ENCODE results near the gene CDKN1B.
"Not testable (repeated sequence)": the region's sequence is repeated elsewhere in the genome, so short reads cannot be mapped to it uniquely, and the experiment has no call there.

CDKN1B gene

DNA sequence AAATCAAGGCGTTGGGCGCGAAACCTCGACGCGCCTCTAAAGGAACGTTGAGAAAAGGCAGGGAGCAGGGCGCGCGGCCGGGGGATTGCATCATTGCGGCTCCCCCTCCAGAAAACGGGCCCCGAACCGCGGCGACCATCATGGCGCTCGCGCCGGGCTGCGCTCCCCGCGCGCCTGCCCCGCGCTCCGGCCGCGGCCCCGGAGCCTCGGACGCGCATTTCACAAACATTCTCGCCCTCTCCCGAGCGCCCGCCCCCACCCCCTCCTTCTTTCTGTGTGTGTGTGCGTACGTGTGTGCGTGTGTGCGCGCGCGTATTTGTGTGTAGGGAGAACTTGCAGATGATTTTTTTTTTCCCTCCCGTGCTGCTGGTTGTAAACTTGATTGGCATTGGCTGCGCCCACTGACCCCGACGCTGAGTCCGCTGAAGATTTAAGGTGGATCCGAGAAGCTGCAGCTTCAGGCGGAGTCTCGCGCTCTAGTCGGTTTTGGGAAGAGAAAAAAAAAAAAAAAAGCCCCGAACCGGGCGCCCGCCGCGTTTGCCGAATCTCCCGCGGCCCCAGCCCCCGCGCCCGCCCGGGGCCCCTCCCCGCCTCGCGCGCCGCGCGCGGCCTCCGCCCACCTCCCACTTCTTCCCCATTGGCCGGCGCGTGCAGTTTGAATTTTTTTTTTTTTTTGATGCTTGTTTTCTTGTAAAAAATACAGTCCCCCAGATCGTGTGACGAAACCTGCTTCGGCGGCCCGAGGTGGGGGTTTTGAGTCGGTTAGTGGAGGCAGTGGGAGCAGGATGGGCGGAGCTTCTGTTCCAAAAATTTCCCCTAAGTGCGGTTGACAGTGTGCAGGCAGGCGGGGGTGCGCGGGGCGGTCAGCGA, 8.2 kb downstream of the CDKN1B start:
- H3K36me3 Mint-ChIP-seq (ENCODE audit: low read depth), result peaks cover 34% of the 10 kb centered on the region
- H3K27ac Mint-ChIP-seq, result peak overlapping the region; percentile 87
- ATAC-seq (peak; percentile 69), DNase-seq (peak; percentile 92)
- H3K27me3 Mint-ChIP-seq, result peaks cover 6% of the 10 kb centered on the region
- peak overlapping the region; percentile 87 for H3K4me3 Mint-ChIP-seq
- H3K9me3 Mint-ChIP-seq, result no peaks in the 10 kb centered on the region
- peaks cover 63% of the 10 kb centered on the region for H3K4me1 Mint-ChIP-seq

DNA sequence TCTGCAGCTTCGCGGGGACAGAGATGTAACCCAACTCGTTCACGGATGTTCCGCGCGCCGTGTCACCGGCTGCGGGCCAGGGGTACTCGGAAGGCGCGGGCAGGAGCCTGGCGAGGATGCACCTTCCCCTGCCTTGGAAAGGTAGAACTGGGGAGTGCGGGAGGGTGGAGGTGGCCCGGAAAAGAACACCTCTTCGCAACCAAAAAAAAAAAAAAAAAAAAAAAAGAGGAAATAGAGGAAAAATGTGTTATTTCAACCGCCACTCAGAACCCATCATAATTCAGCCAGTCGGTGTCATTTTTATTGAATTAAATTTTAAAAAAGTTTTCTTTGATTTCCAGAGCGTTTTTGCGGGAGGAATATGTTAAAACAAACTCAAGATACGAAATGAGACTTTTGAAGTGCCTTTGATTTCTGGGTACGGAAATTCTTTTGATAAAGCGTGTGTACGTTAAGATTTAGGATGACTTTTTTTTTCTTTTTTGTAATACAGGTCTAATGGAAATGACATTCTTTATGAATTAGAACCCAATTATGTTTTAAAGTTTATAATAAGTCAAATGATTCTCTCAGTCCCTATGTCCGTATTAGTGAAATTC, 8.9 kb downstream of the CDKN1B start:
- DNase-seq (no peak), ATAC-seq (no peak)
- Mint-ChIP-seq H3K9me3 (no peaks in the 10 kb centered on the region), H3K36me3 (ENCODE audit: low read depth) (peaks cover 27% of the 10 kb centered on the region), H3K4me1 (peaks cover 56% of the 10 kb centered on the region), H3K27ac (peak overlapping the region; percentile 87), H3K4me3 (peak overlapping the region; percentile 87), H3K27me3 (peaks cover 6% of the 10 kb centered on the region)

DNA sequence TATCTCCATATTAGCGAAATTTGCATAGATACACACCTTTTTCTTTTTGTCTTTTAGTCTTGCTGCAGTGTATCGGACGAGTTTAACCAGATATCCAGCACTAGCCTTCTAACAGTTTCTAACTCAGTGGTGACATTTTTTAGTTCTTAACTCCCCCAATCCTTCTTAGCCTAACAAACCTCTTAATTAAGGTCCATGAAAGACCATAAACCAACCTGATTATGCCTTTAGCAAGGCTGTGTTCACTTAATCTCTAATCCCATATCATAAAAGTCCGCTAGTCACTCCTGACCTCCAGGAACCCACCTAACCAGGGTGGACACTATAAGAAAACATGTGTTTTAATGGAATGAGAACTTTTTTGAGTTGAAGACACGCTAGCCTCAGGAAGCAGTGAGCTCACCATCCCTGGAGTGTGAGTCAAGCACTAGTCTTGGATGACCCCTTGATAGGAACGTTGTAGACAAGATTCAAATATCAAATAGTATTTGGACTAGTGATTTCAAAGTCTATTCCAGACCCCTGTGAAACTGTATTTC, 9.5 kb downstream of the CDKN1B start:
- no peak for ATAC-seq
- peak overlapping the region; percentile 87 for H3K4me3 Mint-ChIP-seq
- DNase-seq, result no peak
- peaks cover 26% of the 10 kb centered on the region for H3K36me3 Mint-ChIP-seq (ENCODE audit: low read depth)
- H3K9me3 Mint-ChIP-seq, result no peaks in the 10 kb centered on the region
- H3K27me3 Mint-ChIP-seq, result peaks cover 6% of the 10 kb centered on the region
- H3K27ac Mint-ChIP-seq, result peak overlapping the region; percentile 87
- H3K4me1 Mint-ChIP-seq, result peaks cover 50% of the 10 kb centered on the region

DNA sequence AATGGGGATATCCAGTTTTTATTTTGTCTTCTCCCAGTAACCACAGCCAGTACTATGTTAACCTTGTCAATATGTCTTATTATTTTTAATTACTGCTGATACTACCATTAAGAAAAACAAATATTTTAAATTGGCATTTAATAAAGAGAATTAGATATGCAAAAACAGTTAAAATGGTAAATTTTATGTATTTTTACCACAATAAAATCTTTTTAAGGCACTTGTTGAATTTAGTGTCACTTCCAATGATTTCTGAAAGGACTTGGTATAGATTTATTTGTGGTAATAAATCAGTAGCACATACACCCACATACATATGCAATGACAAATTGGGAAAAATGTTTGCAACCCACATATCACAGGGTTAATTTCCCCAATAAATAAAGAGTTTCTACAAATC, 14.0 kb downstream of the CDKN1B start:
- Mint-ChIP-seq H3K4me1 (peaks cover 43% of the 10 kb centered on the region), H3K27me3 (no peaks in the 10 kb centered on the region), H3K27ac (no peak overlapping the region), H3K9me3 (no peaks in the 10 kb centered on the region), H3K36me3 (ENCODE audit: low read depth) (peaks cover 10% of the 10 kb centered on the region), H3K4me3 (no peak overlapping the region)
- DNase-seq (no peak), ATAC-seq (no peak)

DNA sequence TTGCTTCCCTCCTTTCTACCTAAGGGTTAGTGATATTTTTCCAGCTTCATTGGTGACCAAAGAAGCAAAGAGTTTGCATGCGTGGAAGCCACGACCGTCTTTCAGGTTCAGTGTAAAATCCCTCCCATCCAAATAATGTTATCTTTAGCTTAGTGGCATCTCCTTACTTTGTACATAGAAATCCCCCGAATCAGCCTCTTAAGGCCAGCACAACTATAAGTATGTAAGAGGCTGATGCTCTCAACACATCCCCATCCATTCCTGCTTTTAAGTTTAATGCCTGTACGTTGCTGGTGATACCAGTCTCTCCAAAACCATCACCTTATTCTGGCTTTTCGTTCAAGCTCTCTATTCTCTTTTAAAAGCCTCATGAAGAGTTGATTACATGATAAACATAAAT, 14.6 kb downstream of the CDKN1B start:
- ATAC-seq (no peak), DNase-seq (no peak)
- H3K36me3 Mint-ChIP-seq (ENCODE audit: low read depth), result peaks cover 10% of the 10 kb centered on the region
- no peaks in the 10 kb centered on the region for H3K27me3 Mint-ChIP-seq
- peaks cover 43% of the 10 kb centered on the region for H3K4me1 Mint-ChIP-seq
- H3K9me3 Mint-ChIP-seq, result no peaks in the 10 kb centered on the region
- no peak overlapping the region for H3K4me3 Mint-ChIP-seq
- peak overlapping the region; percentile 1 for H3K27ac Mint-ChIP-seq

DNA sequence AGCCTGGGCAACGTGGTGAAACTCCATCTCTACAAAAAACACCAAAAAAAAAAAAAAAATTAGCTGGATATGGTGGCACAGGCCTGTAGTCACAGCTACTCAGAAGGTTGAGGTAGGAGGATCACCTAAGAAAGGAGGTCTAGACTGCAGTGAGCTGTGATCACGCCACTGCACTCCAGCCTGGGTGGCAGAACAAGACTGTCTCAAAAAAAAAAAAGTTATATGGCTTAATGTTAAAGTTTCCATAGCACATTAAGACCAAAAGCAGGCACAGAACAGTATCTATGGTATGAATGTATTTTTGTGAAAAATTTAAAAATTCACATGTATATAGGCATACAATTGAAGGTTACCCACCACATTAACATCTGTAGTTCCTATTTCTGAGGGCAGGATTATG, 15.9 kb downstream of the CDKN1B start:
- peaks cover 7% of the 10 kb centered on the region for H3K36me3 Mint-ChIP-seq (ENCODE audit: low read depth)
- ATAC-seq (no peak), DNase-seq (no peak)
- H3K4me1 Mint-ChIP-seq, result peaks cover 44% of the 10 kb centered on the region
- H3K9me3 Mint-ChIP-seq, result no peaks in the 10 kb centered on the region
- H3K4me3 Mint-ChIP-seq, result no peak overlapping the region
- no peak overlapping the region for H3K27ac Mint-ChIP-seq
- no peaks in the 10 kb centered on the region for H3K27me3 Mint-ChIP-seq

DNA sequence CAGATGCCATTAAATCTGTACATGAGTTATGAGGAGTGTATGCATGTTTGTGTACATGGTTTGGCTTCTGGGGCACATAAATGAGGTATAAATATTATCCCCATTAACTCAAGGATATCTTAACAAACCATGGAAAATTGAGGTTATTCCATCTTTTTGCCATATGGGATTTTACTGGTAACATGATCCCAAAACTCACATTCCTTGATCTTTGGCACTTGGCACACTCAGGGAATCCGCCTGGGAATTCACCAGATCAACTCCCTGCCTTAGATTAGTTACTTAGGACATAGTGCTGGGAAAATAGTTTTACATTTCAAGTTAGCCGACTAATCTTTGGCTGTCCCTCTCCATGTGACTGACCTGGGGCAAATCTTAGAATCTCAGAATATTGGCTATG, 16.9 kb downstream of the CDKN1B start:
- Mint-ChIP-seq H3K4me1 (peaks cover 34% of the 10 kb centered on the region), H3K4me3 (no peak overlapping the region)

DNA sequence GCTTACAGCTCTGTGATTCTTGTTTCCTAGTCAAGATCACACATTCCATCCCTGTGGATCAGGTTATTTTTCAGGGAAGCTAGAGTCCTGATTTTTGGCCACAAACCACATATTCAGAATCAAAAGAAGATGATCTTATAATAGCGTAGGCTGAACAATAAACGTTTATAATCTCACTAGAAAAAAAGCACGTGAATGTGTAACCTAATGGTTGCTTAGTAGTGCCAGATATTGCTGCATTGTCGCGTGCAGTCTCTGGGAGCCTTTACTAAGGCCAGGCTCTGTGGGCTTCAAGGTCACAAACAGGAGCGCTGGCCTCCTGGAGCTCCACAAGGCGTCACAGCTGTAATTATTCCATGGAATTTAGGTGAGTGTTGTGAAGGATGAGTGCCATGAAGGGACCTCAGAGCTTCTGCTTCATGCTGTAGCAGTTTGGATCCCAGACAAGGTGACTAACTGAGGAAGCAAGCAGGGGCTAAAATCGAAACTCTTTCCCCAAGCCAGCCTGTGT, 17.4 kb downstream of the CDKN1B start:
- H3K36me3 Mint-ChIP-seq (ENCODE audit: low read depth), result no peaks in the 10 kb centered on the region
- no peak overlapping the region for H3K27ac Mint-ChIP-seq
- H3K4me1 Mint-ChIP-seq, result peaks cover 32% of the 10 kb centered on the region
- no peaks in the 10 kb centered on the region for H3K9me3 Mint-ChIP-seq
- H3K4me3 Mint-ChIP-seq, result no peak overlapping the region
- ATAC-seq (no peak), DNase-seq (no peak)
- no peaks in the 10 kb centered on the region for H3K27me3 Mint-ChIP-seq

More for the DNA sequence above, 16.9 kb downstream of the CDKN1B start:
- Mint-ChIP-seq H3K27ac (no peak overlapping the region), H3K36me3 (ENCODE audit: low read depth) (peaks cover 1% of the 10 kb centered on the region), H3K27me3 (no peaks in the 10 kb centered on the region), H3K9me3 (no peaks in the 10 kb centered on the region)
- ATAC-seq (no peak), DNase-seq (no peak)

DNA sequence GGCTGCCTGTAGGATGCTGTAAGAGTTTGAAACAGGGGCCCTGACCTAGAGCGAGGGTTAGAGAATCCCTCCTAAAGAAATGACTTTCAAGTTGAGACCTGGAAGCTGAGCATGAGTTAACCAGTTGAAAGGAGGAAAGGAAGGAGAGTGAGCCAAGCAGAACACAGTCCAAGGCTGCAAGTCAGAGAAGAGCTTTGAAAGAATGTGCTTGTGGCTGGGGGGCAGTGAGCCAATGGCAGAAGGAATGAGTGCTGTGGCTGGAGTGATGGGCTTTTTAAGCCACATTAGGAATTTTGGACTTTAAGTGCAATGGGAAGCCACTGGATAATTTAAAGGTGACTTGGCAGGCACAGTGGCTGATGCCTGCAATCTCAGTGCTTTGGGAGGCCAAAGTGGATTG, 18.1 kb downstream of the CDKN1B start:
- Mint-ChIP-seq H3K9me3 (no peaks in the 10 kb centered on the region), H3K4me3 (no peak overlapping the region), H3K27ac (peak overlapping the region; percentile 29), H3K27me3 (no peaks in the 10 kb centered on the region), H3K4me1 (peaks cover 29% of the 10 kb centered on the region), H3K36me3 (ENCODE audit: low read depth) (no peaks in the 10 kb centered on the region)
- ATAC-seq (no peak), DNase-seq (no peak)

DNA sequence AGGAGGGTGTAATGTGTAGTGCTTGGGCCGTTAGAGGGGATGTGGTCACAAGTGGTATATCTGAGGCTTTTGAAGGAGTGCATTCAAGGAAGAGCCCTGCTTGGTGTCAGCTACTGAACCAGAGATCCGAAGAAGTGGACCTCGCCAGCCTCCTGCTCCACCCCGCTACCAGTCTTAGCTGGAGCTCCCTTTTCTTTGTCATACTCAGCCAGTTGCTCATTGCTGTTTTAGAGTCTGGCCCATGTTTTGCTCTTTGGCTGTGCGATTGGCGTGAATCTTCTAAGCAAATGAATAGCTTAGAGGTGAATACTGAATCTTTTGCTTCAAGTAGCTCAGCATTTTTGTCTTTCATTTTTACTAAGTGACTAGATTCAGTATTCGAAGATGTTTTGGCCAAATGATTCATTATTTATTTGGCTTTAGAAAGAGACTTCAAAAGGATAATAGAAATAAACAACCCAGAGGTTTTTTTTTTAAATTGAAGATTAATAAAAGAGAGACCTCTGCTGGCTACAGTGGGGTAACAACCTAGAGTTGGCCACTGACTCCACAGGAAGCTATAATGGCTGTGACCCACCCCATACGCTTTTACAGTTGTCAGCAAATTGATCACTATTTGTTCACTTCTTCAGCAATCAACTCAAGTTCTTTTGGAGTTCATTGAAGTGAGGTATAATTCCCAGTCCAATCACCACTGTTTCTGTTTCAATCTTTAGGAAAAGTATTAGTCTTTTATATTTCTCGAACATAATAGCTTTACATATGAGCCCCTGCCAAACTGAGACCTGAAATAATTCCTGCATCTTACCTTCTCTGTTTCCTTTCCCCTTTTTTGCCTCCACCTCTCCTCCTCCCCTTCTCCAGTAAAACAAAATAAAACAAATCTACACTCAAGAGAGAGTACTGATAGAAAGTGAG, 19.9 kb downstream of the CDKN1B start:
- H3K36me3 Mint-ChIP-seq (ENCODE audit: low read depth), result no peaks in the 10 kb centered on the region
- H3K4me3 Mint-ChIP-seq, result peak overlapping the region; percentile 65
- ATAC-seq, result peak; percentile 86
- peak overlapping the region; percentile 87 for H3K27ac Mint-ChIP-seq
- DNase-seq, result no peak
- H3K4me1 Mint-ChIP-seq, result peaks cover 29% of the 10 kb centered on the region
- H3K9me3 Mint-ChIP-seq, result no peaks in the 10 kb centered on the region
- H3K27me3 Mint-ChIP-seq, result no peaks in the 10 kb centered on the region

DNA sequence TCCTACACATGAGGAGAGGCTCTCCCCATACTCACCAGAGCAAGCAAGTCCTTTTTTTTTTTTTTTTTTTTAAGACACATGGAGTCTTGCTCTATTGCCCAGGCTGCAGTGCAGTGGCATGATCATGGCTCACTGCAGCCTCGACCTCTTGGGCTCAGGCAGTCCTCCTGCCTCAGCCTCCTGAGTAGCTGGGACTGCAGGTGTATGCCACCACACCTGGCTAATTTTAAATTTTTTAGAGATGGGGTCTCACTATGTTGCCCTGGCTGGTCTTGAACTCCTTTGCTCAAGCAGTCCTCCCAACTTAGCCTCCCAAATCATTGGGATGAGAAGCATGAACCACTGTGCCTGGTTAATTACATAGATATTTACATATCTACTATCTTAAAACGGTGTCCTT, 21.0 kb downstream of the CDKN1B start:
- not testable (repeated sequence) for DNase-seq; H3K27me3 Mint-ChIP-seq; H3K27ac Mint-ChIP-seq; H3K36me3 Mint-ChIP-seq (ENCODE audit: low read depth); H3K4me3 Mint-ChIP-seq; ATAC-seq; H3K9me3 Mint-ChIP-seq
- H3K4me1 Mint-ChIP-seq, result peaks cover 29% of the 10 kb centered on the region

DNA sequence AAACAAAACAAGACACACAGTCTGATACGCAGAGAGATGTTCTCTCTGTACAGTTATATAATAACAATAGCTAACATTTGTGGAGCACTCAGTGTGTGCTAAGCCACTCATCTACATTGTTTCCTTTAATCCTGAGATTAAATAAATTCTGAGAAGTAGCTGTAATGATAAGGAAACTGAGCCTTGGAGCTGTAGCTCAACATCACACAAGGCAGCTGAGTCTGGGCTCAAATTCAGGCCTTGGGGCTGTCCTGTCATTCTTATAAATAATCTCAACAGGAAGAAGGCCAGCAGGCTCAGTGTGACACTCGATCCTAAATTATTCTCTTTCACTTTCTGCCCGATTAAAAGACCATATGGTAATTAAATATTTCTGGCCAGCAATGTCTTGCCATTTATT, 24.5 kb downstream of the CDKN1B start:
- H3K4me1 Mint-ChIP-seq, result peaks cover 11% of the 10 kb centered on the region
- H3K27ac Mint-ChIP-seq, result no peak overlapping the region
- DNase-seq (no peak), ATAC-seq (no peak)
- H3K27me3 Mint-ChIP-seq, result no peaks in the 10 kb centered on the region
- H3K36me3 Mint-ChIP-seq (ENCODE audit: low read depth), result no peaks in the 10 kb centered on the region
- no peaks in the 10 kb centered on the region for H3K9me3 Mint-ChIP-seq
- H3K4me3 Mint-ChIP-seq, result no peak overlapping the region

DNA sequence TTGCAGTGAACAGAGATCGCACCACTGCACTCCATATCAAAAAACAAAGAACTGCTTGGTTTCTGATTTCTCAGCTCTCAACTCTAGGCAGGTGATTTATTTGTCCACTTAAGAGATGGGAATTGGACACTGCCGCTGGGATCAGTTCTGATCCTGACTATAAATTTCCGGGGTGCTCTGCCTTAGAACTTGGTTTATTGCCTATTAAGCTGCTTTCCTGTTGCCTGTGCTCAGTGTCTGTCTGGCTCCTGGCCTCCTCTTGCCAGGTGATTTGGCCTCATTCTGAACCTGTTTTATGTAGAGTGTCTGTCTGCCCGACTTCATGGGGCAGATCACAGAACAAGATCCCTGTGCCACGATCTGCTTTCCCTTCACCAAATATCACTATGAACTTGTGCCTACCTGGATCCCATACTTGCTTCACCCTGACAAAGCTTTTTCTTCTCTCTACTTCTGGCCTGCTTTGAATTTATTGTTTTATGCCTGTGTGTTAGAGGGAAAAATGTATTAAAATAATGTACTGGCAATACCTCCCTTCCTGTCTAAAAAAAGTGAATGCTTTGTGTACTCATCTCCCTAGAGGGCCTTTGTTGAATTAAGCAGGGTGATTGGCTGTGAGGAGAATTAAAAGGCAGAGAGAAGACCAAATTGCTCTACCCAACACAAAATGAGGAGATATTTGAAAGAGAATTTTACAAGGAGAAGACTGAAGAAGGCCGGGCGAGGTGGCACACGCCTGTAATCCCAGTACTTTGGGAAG, 27.6 kb downstream of the CDKN1B start:
- H3K4me3 Mint-ChIP-seq, result no peak overlapping the region
- DNase-seq (no peak), ATAC-seq (no peak)
- no peaks in the 10 kb centered on the region for H3K9me3 Mint-ChIP-seq
- H3K4me1 Mint-ChIP-seq, result no peaks in the 10 kb centered on the region
- no peak overlapping the region for H3K27ac Mint-ChIP-seq
- no peaks in the 10 kb centered on the region for H3K27me3 Mint-ChIP-seq
- no peaks in the 10 kb centered on the region for H3K36me3 Mint-ChIP-seq (ENCODE audit: low read depth)

All from activated naive CD8-positive, alpha-beta T cell treated with anti-CD3 and anti-CD28 coated beads, Interleukin-2, amount 50 U/mL, for 24 hours (primary cell).